HG02623 (cell line): ENCODE data around the gene MRS2.

Experiments used
- ATAC-seq: cut with Tn5 transposase; IDR thresholded peaks from one replicate; pipeline ENCODE4 v1.9.1; 2021; ENCODE audit warnings: moderate library complexity; ENCODE audit not compliant: unreplicated experiment

MRS2 gene

GRCh38 chr6:24426729-24427446 is 24.2 kb downstream of the MRS2 start:
- ATAC-seq, result no peak

DNA sequence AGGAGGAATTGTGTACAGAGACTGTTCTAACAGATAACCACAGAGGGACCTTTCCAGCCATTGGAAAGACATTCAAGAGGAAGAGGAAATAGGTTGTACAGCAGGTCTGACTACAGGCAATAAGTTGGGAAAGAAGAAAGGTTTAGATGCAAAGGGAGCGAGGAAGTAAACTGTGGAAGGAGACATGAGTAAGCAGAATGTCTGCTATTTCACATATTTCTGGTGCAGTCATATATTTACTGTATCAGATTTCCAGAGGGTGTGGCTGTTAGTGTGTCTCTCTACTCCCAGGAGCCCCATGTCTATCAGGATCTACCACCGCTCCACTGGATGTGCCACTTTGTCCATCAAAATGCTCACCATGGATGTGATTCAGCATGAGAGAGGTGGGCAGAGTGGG is 25.9 kb downstream of the MRS2 start:
- no peak for ATAC-seq

DNA sequence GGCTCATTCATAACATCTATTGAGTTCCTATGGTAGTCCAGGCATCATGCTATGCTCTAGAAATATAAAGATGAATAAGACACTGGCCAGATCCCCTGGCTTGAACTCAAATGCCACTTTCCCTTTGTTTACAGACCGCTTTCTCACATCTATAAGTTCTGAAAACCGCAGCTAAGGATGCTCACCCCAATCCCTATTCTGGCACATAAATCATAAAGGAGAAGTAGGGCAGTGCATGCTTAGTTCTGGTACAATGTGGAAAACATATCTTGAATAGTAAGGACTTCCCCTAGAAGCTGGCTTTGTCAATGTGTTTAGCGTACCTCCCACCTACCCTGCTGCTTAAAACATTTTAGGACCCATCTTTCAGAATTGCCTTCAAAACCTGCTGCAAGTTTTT is 26.4 kb downstream of the MRS2 start:
- ATAC-seq, result no peak

GRCh38 chr6:24430086-24430485 is 27.4 kb downstream of the MRS2 start:
- no peak for ATAC-seq

DNA sequence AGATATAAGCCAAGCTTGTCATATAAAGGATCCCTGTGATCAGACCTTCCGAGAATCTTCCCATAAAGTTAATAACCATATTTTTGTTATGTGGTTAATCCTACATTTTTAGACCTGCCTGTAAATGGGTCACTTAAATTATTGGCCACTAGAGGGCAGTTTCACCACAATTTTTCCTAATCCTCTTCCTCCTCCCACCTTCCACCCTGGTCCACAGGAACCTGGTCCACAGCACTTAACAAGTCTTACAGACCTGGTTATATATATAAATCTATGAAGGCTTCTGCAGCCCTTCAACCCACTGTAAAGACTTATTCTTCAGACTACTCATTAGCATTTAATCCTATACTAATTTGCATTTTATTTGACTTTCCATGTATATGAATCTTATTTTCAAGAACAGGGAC is 28.3 kb downstream of the MRS2 start:
- ATAC-seq, result no peak

- no peak for ATAC-seq
Measured at GRCh38 chr6:24432611-24433010, 29.9 kb downstream of the MRS2 start.

DNA sequence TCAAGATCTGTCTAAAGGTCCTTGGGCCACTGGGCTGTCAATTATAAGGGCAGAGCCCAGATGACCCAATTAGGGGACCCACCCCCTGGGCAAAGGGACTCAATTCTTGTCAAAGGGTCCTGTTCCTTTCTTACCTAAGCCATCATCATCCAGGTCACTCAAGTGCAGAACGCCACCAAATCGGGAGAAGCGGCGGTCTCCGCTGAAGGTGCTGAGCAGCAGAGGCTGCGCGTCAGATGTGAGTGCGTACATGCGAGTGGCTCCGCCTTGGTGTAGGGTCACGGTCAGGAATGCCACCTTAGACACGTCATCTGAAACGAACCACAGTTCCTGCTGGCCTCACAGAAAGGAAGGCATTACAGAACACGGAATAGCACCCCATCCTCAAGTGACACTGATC is 34.2 kb downstream of the MRS2 start:
- no peak for ATAC-seq

DNA sequence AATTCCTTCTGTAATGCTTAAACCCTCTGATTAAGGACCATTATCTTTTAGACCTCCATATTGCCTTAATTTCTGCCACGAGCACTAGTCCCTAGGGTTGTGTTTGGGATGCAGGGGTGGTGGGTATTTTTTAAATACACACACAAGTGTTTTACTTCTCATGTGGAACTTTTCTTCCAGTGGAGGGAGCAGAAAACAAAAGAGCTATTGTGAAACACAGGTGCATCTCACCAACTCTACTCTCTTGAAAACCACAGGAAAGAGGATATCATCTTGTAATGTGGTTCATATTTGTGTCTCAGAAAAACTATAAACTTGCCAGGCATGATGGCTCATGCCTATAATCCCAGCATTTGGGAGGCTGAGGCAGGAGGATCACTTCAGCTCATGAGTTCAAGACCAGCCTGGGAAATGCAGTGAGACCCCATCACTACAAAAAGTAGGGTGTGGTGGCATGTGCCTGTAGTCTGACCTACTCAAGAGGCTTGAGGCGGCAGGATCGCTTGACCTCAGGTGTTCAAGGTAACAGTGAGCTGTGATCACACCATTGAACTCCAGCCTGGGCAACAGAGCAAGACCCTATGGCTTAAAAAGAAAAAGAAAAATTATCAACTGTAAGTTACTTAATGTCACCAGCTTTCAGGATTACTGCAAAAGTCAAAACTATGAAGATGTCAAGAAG is 37.3 kb downstream of the MRS2 start:
- ATAC-seq, result no peak

DNA sequence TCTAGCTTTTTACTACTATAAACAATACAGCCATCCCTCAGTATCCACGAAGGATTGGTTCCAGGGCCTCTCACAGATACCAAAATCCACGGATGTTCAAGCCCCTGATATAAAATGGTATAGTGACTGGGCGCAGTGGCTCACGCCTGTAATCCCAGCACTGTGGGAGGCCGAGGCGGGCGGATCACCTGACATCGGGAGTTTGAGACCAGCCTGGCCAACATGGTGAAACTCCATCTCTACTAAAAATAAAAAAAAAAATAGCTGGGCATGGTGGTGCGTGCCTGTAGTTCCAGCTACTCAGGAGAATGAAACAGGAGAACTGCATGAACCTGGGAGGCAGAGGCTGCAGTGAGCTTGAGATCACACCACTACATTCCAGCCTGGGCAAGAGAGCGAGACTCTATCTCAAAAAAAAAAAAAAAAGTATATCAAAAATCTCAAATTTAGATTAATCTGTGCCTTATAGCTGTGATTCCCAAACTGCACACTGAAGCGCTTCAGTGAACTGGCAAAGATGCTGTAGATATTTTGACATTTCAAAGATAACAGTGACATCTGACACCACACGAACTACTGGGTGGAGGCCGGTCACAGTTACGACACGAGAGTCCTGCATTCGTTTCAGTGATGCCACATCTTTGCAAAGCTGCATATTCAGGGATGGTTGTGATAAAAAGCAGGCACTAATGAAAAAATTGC is 38.3 kb downstream of the MRS2 start:
- no peak for ATAC-seq

- no peak for ATAC-seq
Measured at GRCh38 chr6:24441599-24441904, 38.8 kb downstream of the MRS2 start.

- ATAC-seq, result no peak
Measured at GRCh38 chr6:24444588-24444987, 41.9 kb downstream of the MRS2 start.

DNA sequence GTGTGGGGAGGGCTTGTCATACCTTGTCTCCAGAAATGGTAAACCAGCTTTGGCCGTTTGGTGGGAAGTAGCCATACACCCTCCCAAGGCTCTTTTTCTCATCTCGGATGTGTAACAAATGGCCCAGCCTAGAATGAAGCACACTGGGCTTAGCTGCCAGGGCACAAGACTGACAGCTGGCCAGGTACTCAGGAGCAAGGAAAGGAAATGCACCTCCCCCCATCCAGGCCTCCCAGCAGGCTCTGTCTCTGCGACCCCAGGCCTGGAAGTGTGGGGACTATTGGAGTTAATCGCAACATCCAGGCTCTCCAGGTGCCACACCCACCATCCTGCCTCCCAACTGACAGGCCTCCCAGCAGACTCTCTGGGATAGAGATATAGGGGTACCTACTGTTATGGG is 43.0 kb downstream of the MRS2 start:
- no peak for ATAC-seq

DNA sequence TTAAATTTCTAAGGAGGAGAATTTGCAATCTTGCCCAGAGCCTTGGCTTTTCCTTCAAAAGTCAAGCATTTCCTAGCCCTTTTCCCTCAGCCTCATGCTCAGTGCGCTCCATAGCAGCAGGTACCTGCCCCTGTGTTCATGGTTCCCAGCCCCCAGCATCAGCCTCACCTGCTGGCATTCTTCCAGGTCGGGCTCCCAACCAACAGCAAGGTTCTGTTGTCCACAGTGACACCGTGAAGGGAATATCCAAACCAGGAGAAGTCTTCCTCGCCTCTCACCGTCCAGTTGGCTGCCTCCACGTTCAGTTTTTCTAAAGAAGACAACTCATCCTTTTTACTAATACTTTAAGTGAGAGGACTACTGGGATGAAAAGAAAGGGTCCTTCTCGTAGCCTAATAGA is 43.9 kb downstream of the MRS2 start:
- ATAC-seq, result no peak

DNA sequence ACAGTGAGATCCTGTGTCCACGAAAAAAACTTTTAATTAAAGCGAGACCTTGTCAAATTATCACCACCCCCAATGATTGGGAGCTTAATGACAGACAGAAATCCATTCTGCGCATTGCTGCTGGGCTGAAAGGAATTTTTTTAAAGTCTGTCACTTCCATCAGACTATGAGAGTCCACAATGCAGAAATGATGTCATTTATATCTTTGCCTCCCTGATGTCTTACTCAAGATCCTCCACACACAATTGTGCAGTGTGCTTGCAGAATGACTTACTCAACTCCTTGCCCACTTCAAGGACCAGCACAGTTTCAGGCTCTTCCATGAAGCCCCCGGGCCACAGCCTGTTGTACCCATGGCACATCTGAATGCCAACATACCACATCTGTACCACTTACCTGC is 45.7 kb downstream of the MRS2 start:
- no peak for ATAC-seq

DNA sequence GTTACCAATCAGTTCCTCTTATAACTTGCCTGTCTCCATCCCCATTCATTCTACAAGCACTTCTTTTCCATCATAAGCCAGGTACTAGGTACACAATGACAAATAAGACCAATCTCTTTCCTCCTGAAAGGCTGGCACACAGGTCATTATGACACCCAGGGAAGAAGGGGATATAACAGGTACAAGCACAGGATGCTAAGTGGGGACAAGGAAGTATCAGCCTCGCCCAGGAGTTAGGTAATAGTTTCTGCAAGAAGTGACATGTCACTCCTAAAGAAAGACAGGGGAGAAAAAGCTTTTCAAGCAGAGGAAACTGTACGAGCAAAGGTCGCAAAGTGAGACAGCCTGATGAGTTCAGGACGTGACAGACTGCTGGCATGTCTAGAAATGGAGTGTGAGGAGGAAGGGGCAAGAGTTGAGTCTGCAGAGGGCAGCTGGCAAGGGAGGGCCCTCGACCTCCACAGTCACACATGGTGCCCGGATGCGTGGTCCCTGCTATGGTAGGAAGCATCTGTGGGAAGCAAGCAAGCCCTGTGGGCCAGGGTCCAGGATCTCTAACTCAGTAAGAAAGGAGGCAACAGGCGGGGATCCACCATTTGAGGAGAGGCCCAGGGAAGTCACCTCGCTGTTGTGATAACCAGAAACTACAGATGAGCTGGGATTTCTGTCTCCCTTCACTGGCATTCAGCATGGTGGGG is 46.2 kb downstream of the MRS2 start:
- ATAC-seq, result no peak

DNA sequence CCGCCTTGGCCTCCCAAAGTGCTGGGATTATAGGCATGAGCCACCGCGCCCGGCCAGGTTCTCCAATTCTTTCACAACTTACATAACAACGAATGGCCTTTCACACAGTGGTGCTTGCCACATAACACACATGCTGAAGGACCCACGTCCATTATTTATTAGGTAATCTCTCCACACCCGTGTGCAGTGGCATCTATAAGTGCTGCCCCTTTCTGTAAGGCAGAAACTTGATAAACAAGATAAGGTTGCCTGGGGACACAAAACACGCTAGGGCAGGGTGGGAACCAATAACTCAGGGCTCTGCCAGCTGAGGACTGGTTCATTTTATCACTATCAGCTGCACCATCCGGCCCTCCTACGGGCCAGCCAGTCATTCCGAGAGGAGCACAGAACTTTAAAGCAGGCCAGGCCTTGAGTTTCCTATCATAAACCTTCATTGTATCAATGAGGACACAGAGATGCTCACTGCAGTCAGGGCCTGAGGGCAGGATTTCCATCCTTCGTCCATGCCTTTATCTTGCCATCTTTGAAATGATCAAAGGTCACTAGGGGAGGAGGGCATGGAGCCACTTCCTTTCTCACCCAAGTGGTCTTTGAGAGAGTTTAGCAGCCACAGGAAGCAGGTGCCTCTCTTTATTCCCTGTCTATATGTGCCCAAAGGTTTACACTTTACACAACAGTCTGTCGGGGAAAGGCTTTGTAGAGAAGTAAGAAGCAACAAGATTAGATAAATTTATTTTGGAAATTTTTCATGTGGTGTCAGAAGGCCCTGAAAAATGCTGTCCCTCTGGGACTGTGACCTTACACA is 49.0 kb downstream of the MRS2 start:
- ATAC-seq, result no peak

DNA sequence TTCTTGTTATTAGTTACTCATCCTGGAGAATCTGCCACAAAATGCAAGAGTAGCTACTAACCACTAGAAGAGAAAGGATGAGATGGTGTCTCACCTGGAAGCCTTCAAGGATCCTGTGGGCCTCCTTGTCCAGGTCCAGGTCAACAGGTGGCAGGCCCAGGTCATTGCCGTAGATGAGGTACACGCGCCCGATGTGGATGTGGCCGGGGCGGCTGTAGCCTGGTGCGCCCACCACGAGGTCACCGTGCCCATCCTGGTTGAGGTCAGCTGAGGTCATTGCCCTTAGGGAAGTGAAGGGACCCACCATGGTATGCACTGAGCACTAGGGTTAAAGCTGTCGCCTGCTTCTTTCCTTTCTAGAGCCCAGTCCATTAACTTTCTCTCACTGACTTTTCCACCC is 51.2 kb downstream of the MRS2 start:
- no peak for ATAC-seq

DNA sequence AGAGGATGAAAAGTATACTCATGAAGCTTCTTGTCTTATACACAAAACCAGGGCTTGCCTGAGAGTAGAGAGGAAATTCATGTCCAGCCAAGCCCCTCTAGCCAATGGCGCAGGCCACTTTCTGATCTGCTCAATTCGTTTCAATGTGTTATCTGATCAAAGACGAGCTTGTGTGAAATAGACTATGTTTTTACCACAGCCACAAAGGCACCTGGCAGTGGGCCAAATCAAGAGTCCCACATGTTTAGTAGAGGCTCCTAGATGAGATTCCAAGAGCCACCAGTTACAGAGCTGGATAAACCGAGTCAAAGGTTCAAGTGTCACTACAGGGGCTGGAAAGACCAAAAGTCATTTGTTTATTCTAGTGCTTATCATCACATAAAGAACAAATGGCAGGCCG is 51.7 kb downstream of the MRS2 start:
- no peak for ATAC-seq

DNA sequence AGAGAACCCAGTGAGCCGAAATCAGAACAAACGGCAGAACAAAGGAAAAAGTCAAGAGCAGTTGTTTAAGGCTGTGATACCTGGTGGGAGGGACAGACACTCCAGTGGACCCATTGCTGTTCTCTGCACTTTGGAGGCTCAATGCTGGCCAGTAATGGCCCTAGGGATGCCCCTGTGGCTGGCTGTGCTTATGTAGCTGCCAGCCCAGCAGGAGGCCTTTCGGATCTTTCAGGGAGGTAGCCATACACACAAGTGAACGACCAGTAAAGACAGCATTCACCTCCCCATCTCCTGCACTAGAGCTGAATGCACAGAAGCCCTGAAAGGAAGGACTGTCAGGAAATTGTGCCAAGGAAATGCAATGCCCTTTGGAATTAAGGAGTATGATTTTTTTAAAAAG is 52.3 kb downstream of the MRS2 start:
- ATAC-seq, result no peak

DNA sequence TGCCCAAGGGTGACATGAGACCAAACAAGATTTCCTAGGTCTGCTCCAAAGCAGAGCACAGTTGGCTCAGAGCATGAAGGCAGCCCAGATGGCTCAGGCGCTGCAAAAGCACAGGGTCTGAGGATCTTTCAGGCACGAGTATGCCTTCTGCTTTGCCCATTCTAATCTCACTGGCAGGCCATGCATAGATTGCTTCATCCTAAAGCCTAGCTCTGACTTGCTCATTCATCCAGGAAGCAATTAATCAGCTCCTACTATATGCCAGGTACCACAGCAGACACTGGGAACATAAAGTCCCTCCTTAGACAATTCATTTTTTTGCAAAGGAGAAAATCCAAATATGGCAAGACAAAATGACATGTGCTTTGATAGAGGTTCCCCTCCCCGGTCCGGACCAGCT is 55.4 kb downstream of the MRS2 start:
- ATAC-seq, result no peak

DNA sequence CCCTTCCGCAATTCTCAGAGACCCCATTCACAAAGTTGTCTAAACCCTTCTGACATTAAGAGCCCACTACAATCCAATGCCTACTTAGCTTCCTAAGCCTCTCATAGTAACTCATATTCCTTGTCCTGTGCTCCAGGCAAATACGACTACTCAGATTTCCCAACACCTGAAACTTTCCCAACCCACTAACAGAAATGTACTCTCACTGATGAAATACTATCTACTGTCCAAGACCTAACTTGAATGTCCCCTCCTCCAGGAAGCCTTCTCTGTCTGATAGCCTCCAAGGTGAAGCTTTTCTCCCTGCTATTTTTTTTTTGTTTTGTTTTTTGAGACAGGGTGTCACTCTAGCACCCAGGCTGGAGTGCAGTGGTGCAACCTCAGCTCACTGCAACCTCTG is 56.2 kb downstream of the MRS2 start:
- ATAC-seq, result no peak
